Neutrophil (primary cell): ENCODE results near the gene TBC1D8B.

Experiments used
- H3K27ac ChIP-seq: fragments of 200-600 bp; sonication (generic); 2 replicates; pipeline ENCODE4 v1.5.1; 2016; ENCODE audit warnings: mild to moderate bottlenecking, moderate library complexity
- H3K27me3 ChIP-seq: fragments of 200-600 bp; sonication (generic); 2 replicates; pipeline ENCODE4 v1.6.0; 2016; ENCODE audit warnings: mild to moderate bottlenecking
- H3K36me3 ChIP-seq: fragments of 200-600 bp; sonication (generic); 2 replicates; pipeline ENCODE4 v1.5.1; 2017
- H3K4me1 ChIP-seq, 2 experiments: fragments of 200-600 bp in 1 of 2; sonication (generic) in 1 of 2; 1 replicate in 1 of 2; 2 replicates in 1 of 2; pipeline versions ENCODE4 v1.5.1 to v1.6.1; 2013 to 2016; ENCODE audit warnings: low read depth in 1 of 2, low read length in 1 of 2, mild to moderate bottlenecking in 1 of 2, moderate library complexity in 1 of 2; ENCODE audit not compliant: control insufficient read depth in 1 of 2, insufficient read depth in 1 of 2
- H3K4me3 ChIP-seq, 2 experiments: fragments of 200-600 bp in 1 of 2; sonication (generic) in 1 of 2; 1 replicate in 1 of 2; 2 replicates in 1 of 2; pipeline ENCODE4 v1.5.1; 2013 to 2016; ENCODE audit warnings: low read depth in 1 of 2, low read length in 1 of 2, mild to moderate bottlenecking in 1 of 2, moderate library complexity in 1 of 2
- H3K9me3 ChIP-seq: fragments of 200-600 bp; sonication (generic); 2 replicates; pipeline ENCODE4 v1.5.1; 2016
- CTCF ChIP-seq: fragments of 200-600 bp; sonication (generic); IDR thresholded peaks from 2 replicates; pipeline ENCODE4 v1.5.1; 2016; ENCODE audit warnings: antibody characterized with exemption

TBC1D8B gene

GRCh38 chrX:106901341-106901740 is 98.9 kb downstream of the TBC1D8B start:
- Histone ChIP-seq H3K4me3 (no peak overlapping the region), H3K36me3 (no peaks in the 10 kb centered on the region), H3K27ac (no peak overlapping the region), H3K9me3 (no peaks in the 10 kb centered on the region), H3K27me3 (no peaks in the 10 kb centered on the region), H3K4me1 (no peaks in the 10 kb centered on the region)
- no peak for TF ChIP-seq CTCF

GRCh38 chrX:106901781-106902219 is 99.3 kb downstream of the TBC1D8B start:
- TF ChIP-seq CTCF, result no peak
- no peaks in the 10 kb centered on the region for H3K27me3 ChIP-seq
- no peaks in the 10 kb centered on the region for H3K4me1 ChIP-seq
- H3K9me3 ChIP-seq, result no peaks in the 10 kb centered on the region
- no peak overlapping the region for H3K27ac ChIP-seq
- no peaks in the 10 kb centered on the region for H3K36me3 ChIP-seq
- H3K4me3 ChIP-seq, result no peak overlapping the region

- no peaks in the 10 kb centered on the region for H3K9me3 ChIP-seq
- TF ChIP-seq CTCF, result no peak
- H3K27ac ChIP-seq, result no peak overlapping the region
- no peaks in the 10 kb centered on the region for H3K27me3 ChIP-seq
- H3K4me1 ChIP-seq, result no peaks in the 10 kb centered on the region
- no peaks in the 10 kb centered on the region for H3K36me3 ChIP-seq
- H3K4me3 ChIP-seq, result no peak overlapping the region
Observed at GRCh38 chrX:106902684-106903083, 100.2 kb downstream of the TBC1D8B start.

GRCh38 chrX:106903291-106903824 is 100.9 kb downstream of the TBC1D8B start, which contains the start of gene RIPPLY1:
TSS of gene RIPPLY1 (minus strand) at chrX:106903341. CDS start at chrX:106903287, 54 bp downstream.
- no peaks in the 10 kb centered on the region for H3K36me3 ChIP-seq
- H3K9me3 ChIP-seq, result no peaks in the 10 kb centered on the region
- H3K27me3 ChIP-seq, result no peaks in the 10 kb centered on the region
- no peak for TF ChIP-seq CTCF
- H3K4me1 ChIP-seq, result no peaks in the 10 kb centered on the region
- H3K4me3 ChIP-seq, result no peak within 1 kb of the TSS
- no peak within 1 kb of the TSS for H3K27ac ChIP-seq

- no peaks in the 10 kb centered on the region for H3K4me1 ChIP-seq
- H3K4me3 ChIP-seq, result no peak overlapping the region
- H3K9me3 ChIP-seq, result no peaks in the 10 kb centered on the region
- H3K36me3 ChIP-seq, result no peaks in the 10 kb centered on the region
- H3K27me3 ChIP-seq, result no peaks in the 10 kb centered on the region
- no peak overlapping the region for H3K27ac ChIP-seq
- no peak for TF ChIP-seq CTCF
Observed at GRCh38 chrX:106903856-106904528, 101.5 kb downstream of the TBC1D8B start.
